ENCODE data around the gene SLC18A3.

SLC18A3 gene

DNA sequence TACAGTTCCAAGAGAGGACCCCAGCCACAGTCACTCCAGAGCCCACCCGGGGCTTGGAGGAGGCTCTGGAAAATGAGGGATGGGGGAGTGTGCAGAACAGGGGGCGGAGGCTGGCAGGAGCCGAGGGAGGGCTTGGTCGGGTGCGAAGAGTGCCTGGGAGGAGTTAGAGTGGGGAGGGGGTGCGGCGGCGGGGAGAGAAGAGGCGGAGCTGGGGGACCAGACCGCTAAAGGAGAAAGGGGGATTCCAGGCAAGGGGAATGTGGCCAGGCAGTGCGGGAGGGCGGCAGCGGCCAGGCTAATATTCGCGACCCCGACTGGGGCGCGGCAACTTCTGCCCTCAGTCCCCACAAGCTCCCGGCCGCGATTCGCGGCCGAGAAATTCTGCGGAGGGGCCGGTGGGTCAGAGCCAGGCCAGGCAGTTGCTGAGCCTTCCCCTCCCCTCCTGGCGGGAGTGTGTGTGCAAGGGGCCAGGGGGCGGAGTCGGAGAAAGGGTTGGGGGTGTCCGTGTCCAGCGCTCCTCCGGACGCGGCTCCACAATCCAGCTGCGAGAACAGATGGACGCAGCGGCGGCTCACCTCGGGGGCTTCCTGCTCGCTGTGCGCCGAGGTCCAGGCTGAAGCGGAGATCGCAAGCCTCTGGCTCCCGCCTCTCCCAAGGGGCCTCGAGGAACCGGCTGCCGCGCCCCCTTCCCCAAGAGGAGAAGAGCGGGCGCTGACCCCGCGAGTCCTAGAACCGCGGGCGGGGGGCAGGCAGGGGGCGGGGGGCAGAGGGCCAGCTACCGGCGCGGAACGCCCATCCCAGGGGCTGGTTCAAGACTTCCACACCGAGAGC is 612 bp upstream of the SLC18A3 start:
- H3K4me3 ChIP-seq (ENCODE audit: low read length), result no peak overlapping the region

DNA sequence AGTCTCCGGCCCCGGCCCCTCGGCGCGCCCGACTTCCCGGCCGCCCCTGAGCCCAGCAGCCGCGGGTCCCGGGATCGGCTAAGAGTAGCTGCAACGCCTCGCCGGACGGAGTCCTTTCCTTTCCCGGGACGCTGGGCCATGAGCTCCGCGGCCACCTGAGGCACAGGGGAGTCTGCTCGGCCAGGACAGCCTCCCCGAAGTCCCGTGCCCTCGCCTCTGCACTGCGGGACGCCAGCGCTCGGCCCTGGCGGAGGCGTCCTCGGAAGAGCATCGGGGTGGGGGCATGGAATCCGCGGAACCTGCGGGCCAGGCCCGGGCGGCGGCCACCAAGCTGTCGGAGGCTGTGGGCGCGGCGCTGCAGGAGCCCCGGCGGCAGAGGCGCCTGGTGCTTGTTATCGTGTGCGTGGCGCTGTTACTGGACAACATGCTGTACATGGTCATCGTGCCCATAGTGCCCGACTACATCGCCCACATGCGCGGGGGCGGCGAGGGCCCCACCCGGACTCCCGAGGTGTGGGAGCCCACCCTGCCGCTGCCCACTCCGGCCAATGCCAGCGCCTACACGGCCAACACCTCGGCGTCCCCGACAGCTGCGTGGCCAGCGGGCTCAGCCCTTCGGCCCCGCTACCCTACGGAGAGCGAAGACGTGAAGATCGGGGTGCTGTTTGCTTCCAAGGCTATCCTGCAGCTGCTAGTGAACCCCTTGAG is 502 bp downstream of the SLC18A3 start:
- Histone ChIP-seq H3K27me3 (ENCODE audit: control insufficient read depth, low read length) (no peaks in the 10 kb centered on the region), H4K20me1 (ENCODE audit: control insufficient read depth, insufficient read depth, low read depth, low read length) (no peaks in the 10 kb centered on the region), H3K36me3 (ENCODE audit: control insufficient read depth, low read length) (no peaks in the 10 kb centered on the region), H3K79me2 (ENCODE audit: control insufficient read depth, low read length) (no peaks in the 10 kb centered on the region), H3K4me1 (ENCODE audit: control insufficient read depth, low read length) (no peaks in the 10 kb centered on the region), H3K9me3 (ENCODE audit: control insufficient read depth, insufficient read depth, low read length) (no peaks in the 10 kb centered on the region; the same call in 1 of the 2 replicates), H3K27ac (ENCODE audit: low read depth, low read length) (no peak overlapping the region), H3K4me2 (ENCODE audit: low read length) (no peak overlapping the region), H3K4me3 (ENCODE audit: low read length) (no peak overlapping the region), H3K9me2 (replicated peaks; ENCODE audit: control insufficient read depth, low read length) (no peaks in the 10 kb centered on the region), H3F3A (ENCODE audit: control insufficient read depth, insufficient read depth) (no peaks in the 10 kb centered on the region)
- TF ChIP-seq, protein P1, sequence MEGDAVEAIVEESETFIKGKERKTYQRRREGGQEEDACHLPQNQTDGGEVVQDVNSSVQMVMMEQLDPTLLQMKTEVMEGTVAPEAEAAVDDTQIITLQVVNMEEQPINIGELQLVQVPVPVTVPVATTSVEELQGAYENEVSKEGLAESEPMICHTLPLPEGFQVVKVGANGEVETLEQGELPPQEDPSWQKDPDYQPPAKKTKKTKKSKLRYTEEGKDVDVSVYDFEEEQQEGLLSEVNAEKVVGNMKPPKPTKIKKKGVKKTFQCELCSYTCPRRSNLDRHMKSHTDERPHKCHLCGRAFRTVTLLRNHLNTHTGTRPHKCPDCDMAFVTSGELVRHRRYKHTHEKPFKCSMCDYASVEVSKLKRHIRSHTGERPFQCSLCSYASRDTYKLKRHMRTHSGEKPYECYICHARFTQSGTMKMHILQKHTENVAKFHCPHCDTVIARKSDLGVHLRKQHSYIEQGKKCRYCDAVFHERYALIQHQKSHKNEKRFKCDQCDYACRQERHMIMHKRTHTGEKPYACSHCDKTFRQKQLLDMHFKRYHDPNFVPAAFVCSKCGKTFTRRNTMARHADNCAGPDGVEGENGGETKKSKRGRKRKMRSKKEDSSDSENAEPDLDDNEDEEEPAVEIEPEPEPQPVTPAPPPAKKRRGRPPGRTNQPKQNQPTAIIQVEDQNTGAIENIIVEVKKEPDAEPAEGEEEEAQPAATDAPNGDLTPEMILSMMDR (IDR thresholded peaks at IDR 0.05; ENCODE audit: low read depth, low read length, poor library complexity, severe bottlenecking), result no peak
- TF ChIP-seq EZH2phosphoT487 (IDR thresholded peaks at IDR 0.05; ENCODE audit: borderline replicate concordance, low read length), result no peak

More for the DNA sequence above, 612 bp upstream of the SLC18A3 start:
- Histone ChIP-seq H3K36me3 (ENCODE audit: control insufficient read depth, low read length) (no peaks in the 10 kb centered on the region), H3K27me3 (ENCODE audit: control insufficient read depth, low read length) (no peaks in the 10 kb centered on the region), H3K4me2 (ENCODE audit: low read length) (no peak overlapping the region), H3K9me2 (replicated peaks; ENCODE audit: control insufficient read depth, low read length) (no peaks in the 10 kb centered on the region), H4K20me1 (ENCODE audit: control insufficient read depth, insufficient read depth, low read depth, low read length) (no peaks in the 10 kb centered on the region), H3K9me3 (ENCODE audit: control insufficient read depth, insufficient read depth, low read length) (no peaks in the 10 kb centered on the region; the same call in 1 of the 2 replicates), H3K79me2 (ENCODE audit: control insufficient read depth, low read length) (no peaks in the 10 kb centered on the region), H3F3A (ENCODE audit: control insufficient read depth, insufficient read depth) (no peaks in the 10 kb centered on the region), H3K4me1 (ENCODE audit: control insufficient read depth, low read length) (no peaks in the 10 kb centered on the region), H3K27ac (ENCODE audit: low read depth, low read length) (no peak overlapping the region)
- TF ChIP-seq EZH2phosphoT487 (IDR thresholded peaks at IDR 0.05; ENCODE audit: borderline replicate concordance, low read length), result no peak
- TF ChIP-seq, protein P1 (IDR thresholded peaks at IDR 0.05; ENCODE audit: low read depth, low read length, poor library complexity, severe bottlenecking), result no peak

DNA sequence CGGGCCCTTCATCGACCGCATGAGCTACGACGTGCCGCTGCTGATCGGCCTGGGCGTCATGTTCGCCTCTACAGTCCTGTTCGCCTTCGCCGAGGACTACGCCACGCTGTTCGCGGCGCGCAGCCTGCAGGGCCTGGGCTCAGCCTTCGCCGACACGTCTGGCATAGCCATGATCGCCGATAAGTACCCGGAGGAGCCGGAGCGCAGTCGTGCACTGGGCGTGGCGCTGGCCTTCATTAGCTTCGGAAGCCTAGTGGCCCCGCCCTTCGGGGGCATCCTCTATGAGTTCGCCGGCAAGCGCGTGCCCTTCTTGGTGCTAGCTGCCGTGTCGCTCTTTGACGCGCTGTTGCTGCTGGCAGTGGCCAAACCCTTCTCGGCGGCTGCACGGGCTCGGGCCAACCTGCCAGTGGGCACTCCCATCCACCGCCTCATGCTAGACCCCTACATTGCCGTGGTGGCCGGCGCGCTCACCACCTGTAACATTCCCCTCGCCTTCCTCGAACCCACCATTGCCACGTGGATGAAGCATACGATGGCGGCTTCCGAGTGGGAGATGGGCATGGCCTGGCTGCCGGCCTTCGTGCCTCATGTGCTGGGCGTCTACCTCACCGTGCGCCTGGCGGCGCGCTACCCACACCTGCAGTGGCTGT is 1.2 kb downstream of the SLC18A3 start:
- Histone ChIP-seq H3F3A (ENCODE audit: control insufficient read depth, insufficient read depth) (no peaks in the 10 kb centered on the region), H3K36me3 (ENCODE audit: control insufficient read depth, low read length) (no peaks in the 10 kb centered on the region), H3K27ac (ENCODE audit: low read depth, low read length) (no peak overlapping the region), H3K4me1 (ENCODE audit: control insufficient read depth, low read length) (no peaks in the 10 kb centered on the region), H3K27me3 (ENCODE audit: control insufficient read depth, low read length) (no peaks in the 10 kb centered on the region), H3K9me3 (ENCODE audit: control insufficient read depth, insufficient read depth, low read length) (no peaks in the 10 kb centered on the region; the same call in 1 of the 2 replicates), H3K9me2 (replicated peaks; ENCODE audit: control insufficient read depth, low read length) (no peaks in the 10 kb centered on the region), H3K79me2 (ENCODE audit: control insufficient read depth, low read length) (no peaks in the 10 kb centered on the region), H3K4me2 (ENCODE audit: low read length) (no peak overlapping the region), H3K4me3 (ENCODE audit: low read length) (no peak overlapping the region), H4K20me1 (ENCODE audit: control insufficient read depth, insufficient read depth, low read depth, low read length) (no peaks in the 10 kb centered on the region)
- TF ChIP-seq EZH2phosphoT487 (IDR thresholded peaks at IDR 0.05; ENCODE audit: borderline replicate concordance, low read length), result no peak
- TF ChIP-seq, protein P1 (IDR thresholded peaks at IDR 0.05; ENCODE audit: low read depth, low read length, poor library complexity, severe bottlenecking), result no peak

Measured in DOHH2 (cell line).